HEK293 (cell line): Measurements from ENCODE around the gene SGPL1.

Experiments
- ZBTB7A ChIP-seq: fragments of 450-650 bp; formaldehyde crosslinking; IDR thresholded peaks from 2 replicates; pipeline ENCODE4 v1.5.1; 2016; ENCODE audit warnings: low read depth, missing biosample characterization, missing genetic modification characterization
- ZNF629 ChIP-seq: fragments of 450-650 bp; formaldehyde crosslinking; IDR thresholded peaks from 2 replicates; pipeline ENCODE4 v1.5.1; 2017; ENCODE audit warnings: missing biosample characterization, missing genetic modification characterization

DNA sequence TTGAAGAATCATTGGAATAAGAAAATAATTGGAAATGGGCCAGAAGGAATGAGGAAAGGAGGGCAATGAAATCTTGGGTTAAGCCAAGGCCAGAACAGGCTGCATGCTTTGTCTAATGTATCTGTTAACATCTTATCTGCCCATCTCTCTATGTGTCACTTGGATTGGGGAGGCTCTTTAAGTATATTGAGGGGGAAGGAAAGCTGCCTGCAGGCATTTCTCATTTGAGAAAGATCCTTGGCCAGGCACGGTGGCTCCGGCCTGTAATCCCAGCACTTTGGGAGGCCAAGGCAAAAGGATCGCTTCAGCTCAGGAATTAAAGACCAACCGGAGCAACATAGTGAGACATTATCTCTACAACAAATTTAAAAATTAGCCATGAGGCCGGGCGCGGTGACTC, 58.3 kb downstream of the SGPL1 start:
- TF ChIP-seq ZNF629 (tag by site-specific recombination) = no peak
- no peak for TF ChIP-seq ZBTB7A
